GM12878 (cell line): Measurements from ENCODE around the gene GPER1. TPM values are rescaled to one million over a fixed set of nuclear protein-coding genes. Genes with fewer than 3 reads are reported as not detected.

Experiments used
- ATAC-seq: fragments of 200-7000 bp; cut with Tn5 transposase; 3 replicates; pipeline ENCODE4 v1.9.1; 2020; ENCODE audit warnings: mild to moderate bottlenecking, moderate library complexity
- BruUV-seq: library from RNA; stranded (reverse); fragments of 400-500 nt; replicated peaks from 2 replicates; lab custom pipeline; 2021; lab: Mats Ljungman, UMichigan
- CTCF ChIA-PET: fragments of 300-600 bp; sonication (Branson Sonifier 250); formaldehyde crosslinking; extraction: SDS; loops from one replicate; lab custom pipeline; 2021; ENCODE audit warnings: inconsistent platforms; lab: Yijun Ruan, JAX
- POLR2A ChIA-PET: fragments of 350-600 bp; formaldehyde crosslinking; extraction: SDS; loops from one replicate; lab custom pipeline; 2021; ENCODE audit warnings: inconsistent platforms; lab: Charles Lee
- RAD21 ChIA-PET: fragments of 300-600 bp; sonication (Branson Sonifier 250); formaldehyde crosslinking; loops from one replicate; lab custom pipeline; 2023; ENCODE audit warnings: antibody characterized with exemption; ENCODE audit not compliant: unreplicated experiment; lab: Charles Lee
- SMC1A ChIA-PET: fragments of 300-600 bp; sonication (Branson Sonifier 250); formaldehyde crosslinking; loops from one replicate; lab custom pipeline; 2023; ENCODE audit not compliant: unreplicated experiment, uncharacterized antibody; lab: Charles Lee
- DNase-seq: peaks from one replicate; pipeline ENCODE4 v3.0.0-alpha.2; 2011; ENCODE audit warnings: low read depth, low spot score
- FAIRE-seq: peaks from 3 replicates; lab custom pipeline; 2011; peaks lifted over from hg19 to GRCh38; lab: Jason Lieb, UNC
- H2AFZ ChIP-seq: 2 replicates; pipeline ENCODE4 v1.6.0; 2011; ENCODE audit warnings: low read depth, low read length, control low read depth; ENCODE audit not compliant: control insufficient read depth
- H3K27ac ChIP-seq: 2 replicates; pipeline ENCODE4 v1.5.1; 2011; ENCODE audit warnings: control low read depth; ENCODE audit not compliant: control insufficient read depth, insufficient read depth
- H3K27me3 ChIP-seq, 2 experiments: replicated peaks in 1 of 2; 2 replicates each; pipeline versions ENCODE4 v1.6.0 to v1.6.1; 2011; ENCODE audit warnings: low read length in 1 of 2; ENCODE audit not compliant: control insufficient read depth in 2 of 2, insufficient read depth in 2 of 2
- H3K36me3 ChIP-seq, 2 experiments: 2 replicates each; pipeline ENCODE4 v1.5.1; 2011; ENCODE audit warnings: low read length in 1 of 2; ENCODE audit not compliant: control insufficient read depth in 2 of 2, insufficient read depth in 2 of 2
- H3K4me1 ChIP-seq: 2 replicates; pipeline ENCODE4 v1.6.1; 2011; ENCODE audit warnings: mild to moderate bottlenecking, low read length, moderate library complexity, mixed read lengths; ENCODE audit not compliant: control insufficient read depth, insufficient read depth
- H3K4me2 ChIP-seq: 2 replicates; pipeline ENCODE4 v1.6.0; 2011; ENCODE audit warnings: control low read depth; ENCODE audit not compliant: control insufficient read depth, insufficient read depth
- H3K4me3 ChIP-seq: fragments of 200-600 bp; sonication (generic); 2 replicates; pipeline ENCODE4 v1.5.1; 2016
- H3K79me2 ChIP-seq: 2 replicates; pipeline ENCODE4 v1.6.0; 2011; ENCODE audit warnings: low read length; ENCODE audit not compliant: control insufficient read depth, insufficient read depth
- H3K9ac ChIP-seq: 2 replicates; pipeline ENCODE4 v1.8.0; 2011; ENCODE audit warnings: low read length, control low read depth, mixed read lengths; ENCODE audit not compliant: control insufficient read depth, insufficient read depth
- H3K9me3 ChIP-seq: replicated peaks from 3 replicates; pipeline ENCODE4 v1.5.1; 2011; ENCODE audit warnings: mild to moderate bottlenecking, low read length; ENCODE audit not compliant: control insufficient read depth, insufficient read depth
- H4K20me1 ChIP-seq: 2 replicates; pipeline ENCODE4 v1.6.0; 2011; ENCODE audit not compliant: control insufficient read depth, insufficient read depth
- CTCF ChIP-seq, 3 experiments: IDR thresholded peaks in 2 of 3; conservative IDR thresholded peaks in 1 of 3; 2 replicates each; pipeline ENCODE4 v1.5.1; 2011; ENCODE audit warnings: low read depth in 3 of 3, low read length in 3 of 3, mild to moderate bottlenecking in 3 of 3, control low read depth in 2 of 3, moderate library complexity in 2 of 3, inconsistent platforms in 1 of 3, mixed read lengths in 1 of 3; ENCODE audit not compliant: control insufficient read depth in 2 of 3, insufficient read depth in 1 of 3; ENCODE audit errors: extremely low read depth in 1 of 3
- E2F4 ChIP-seq: IDR thresholded peaks from 2 replicates; pipeline ENCODE4 v1.6.1; 2012; ENCODE audit warnings: low read depth, low read length, improper control_type of control experiment
- MEF2B ChIP-seq: fragments of 450-650 bp; IDR thresholded peaks from 2 replicates; pipeline ENCODE4 v1.6.1; 2018; ENCODE audit warnings: mild to moderate bottlenecking, moderate library complexity; ENCODE audit not compliant: partially characterized antibody, poor library complexity, severe bottlenecking
- WGBS: methylation state at CpG from one replicate; pipeline ENCODE4 v1.1.6; 2016; ENCODE audit warnings: low lambda C conversion rate; ENCODE audit not compliant: insufficient replicate concordance, insufficient coverage; ENCODE audit errors: missing lambda C conversion rate; 5-methylcytosine and 5-hydroxymethylcytosine counted together
- in situ Hi-C: fragments of 300-500 bp; cut with MboI; formaldehyde crosslinking; loops from 9 replicates; pipeline ENCODE4 v1.14.3; 2018; ENCODE audit warnings: mixed read lengths
- intact Hi-C: fragments of 100-400 bp; cut with micrococcal nuclease; formaldehyde crosslinking; loops from one replicate; pipeline ENCODE4 v1.14.2; 2022; ENCODE audit not compliant: unreplicated experiment
- polyA plus RNA-seq, 11 experiments: library from polyadenylated mRNA; depleted of rRNA in 4 of 11; unstranded in 6 of 11; stranded (reverse) in 5 of 11; fragments of >200 nt; fragmentation: Nextera tagmentation in 4 of 11; fragmentation: Illumina TruSeq in 1 of 11; extraction: Ambion mirVana in 4 of 11; extraction: Trizol in 1 of 11; gene quantifications; 1 replicate in 1 of 11; 2 replicates in 10 of 11; pipeline versions ENCODE4 v1.2.1 to v1.2.3, GENCODE V29; 2011 to 2016; ENCODE audit warnings: inconsistent platforms in 2 of 11, missing spikeins in 2 of 11, low read depth in 1 of 11
- total RNA-seq, 4 experiments: library from RNA; depleted of rRNA in 3 of 4; stranded (reverse); fragments of >200 nt in 3 of 4; fragmentation: Illumina TruSeq in 1 of 4; extraction: Trizol in 1 of 4; gene quantifications; 2 replicates each; pipeline versions ENCODE4 v1.2.1 to v1.2.3, GENCODE V29; 2013 to 2021

GPER1 gene
- total and polyA plus RNA-seq, 10 of the 15 experiments (the other 5 are each of a cell fraction or from before 2014, with no cell fraction given): 0.03 to 6.5 (median 2.6) TPM

DNA sequence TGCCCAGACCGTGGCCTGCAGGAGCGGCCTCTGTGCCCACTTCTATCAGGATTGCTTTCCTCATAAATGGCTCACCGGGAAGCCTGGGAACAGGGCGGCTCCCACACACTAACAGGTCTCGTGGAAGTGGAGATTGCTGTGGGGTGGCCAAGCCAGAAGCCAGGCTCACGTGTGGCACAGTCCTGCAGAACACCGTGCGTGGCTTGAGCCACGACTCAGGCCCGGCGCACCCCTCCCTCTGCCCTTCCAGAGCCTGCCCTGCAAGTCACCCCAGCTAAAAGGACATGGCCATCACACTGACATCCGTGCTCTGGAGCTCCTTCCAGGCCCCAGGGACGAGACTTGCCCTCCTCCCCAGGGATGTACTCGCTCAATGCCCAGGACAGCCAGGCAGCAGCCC is 7.0 kb downstream of the GPER1 start:
- WGBS: 85% methylated on average over 14 of the region's 14 CpGs
- no peaks in the 10 kb centered on the region for H3K27me3 ChIP-seq
- ChIA-PET CTCF (interaction anchor here (0.6 to 4.3 kb wide), 4 partner anchors 8 to 101 kb away, joined by 3 to 20 read pairs (median 10); partner anchors contain the start of gene GPER1), POLR2A (interaction anchor here (0.6 to 1.3 kb wide), 3 partner anchors 9 to 76 kb away, joined by 3 to 4 read pairs (median 3); no protein-coding TSS in a partner anchor), SMC1A (interaction anchor here (0.9 to 1.6 kb wide), 2 partner anchors 8 to 9 kb away, joined by 3 to 7 read pairs; no protein-coding TSS in a partner anchor), RAD21 (interaction anchor here (1.3 to 1.5 kb wide), 3 partner anchors 9 to 45 kb away, joined by 3 to 15 read pairs (median 4); no protein-coding TSS in a partner anchor)
- in situ Hi-C loops: no loop called here
- TF ChIP-seq CTCF (IDR thresholded peaks at IDR 0.05 in 2 of 3, conservative IDR thresholded peaks at IDR 0.05 in 1 of 3; ENCODE audit: control insufficient read depth in 2 of 3, extremely low read depth in 1 of 3, insufficient read depth in 1 of 3, low read depth in 3 of 3, low read length in 3 of 3) (no peak), E2F4 (no peak), MEF2B (peak; percentile 23)
- H3K79me2 ChIP-seq: peaks cover 1% of the 10 kb centered on the region; the same call in 1 of the 2 replicates
- intact Hi-C loops: no loop called here
- no peak overlapping the region for H3K4me3 ChIP-seq
- DNase-seq (no peak), ATAC-seq (no peak), FAIRE-seq (no peak)
- H2AFZ ChIP-seq: no peak overlapping the region
- no TSS peak for BruUV-seq
- H4K20me1 ChIP-seq: no peaks in the 10 kb centered on the region
- H3K27ac ChIP-seq: no peak overlapping the region
- no peak overlapping the region for H3K4me2 ChIP-seq
- peaks cover 0 to 8% of the 10 kb centered on the region in 2 experiments; a peak in 2 of 4 replicates for H3K36me3 ChIP-seq
- H3K4me1 ChIP-seq: peaks cover 5% of the 10 kb centered on the region
- no peak overlapping the region for H3K9ac ChIP-seq
- no peaks in the 10 kb centered on the region; the same call in 1 of the 3 replicates for H3K9me3 ChIP-seq
